Measurements from ENCODE around the gene HERC5. TPM values are rescaled to one million over a fixed set of nuclear protein-coding genes. Genes with fewer than 3 reads are reported as not detected.

HERC5 gene
- total RNA-seq, 2 donors from 2014 or later: 0.79 to 1.4 TPM

DNA sequence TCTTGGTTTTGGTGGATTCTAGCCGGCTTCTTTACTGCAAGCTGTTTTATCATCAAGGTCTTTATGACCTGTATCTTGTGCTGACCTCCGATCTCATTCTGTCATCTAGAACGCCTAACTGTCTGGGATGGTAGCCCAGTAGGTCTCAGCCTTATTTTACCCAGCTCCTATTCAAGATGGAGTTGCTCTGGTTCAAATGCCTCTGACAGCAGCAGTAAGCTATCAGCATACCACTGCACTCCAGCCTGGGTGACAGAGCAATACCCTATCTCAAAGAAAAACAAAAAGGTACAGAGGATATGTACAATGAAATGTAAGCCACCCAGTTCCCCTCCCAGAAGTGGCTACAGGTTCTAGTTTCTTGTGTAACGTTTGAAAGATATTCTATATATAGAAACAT lies 42.2 kb upstream of the HERC5 start:
- Histone ChIP-seq H3K27ac (no peak overlapping the region), H3K9ac (ENCODE audit: low read depth in 2 of 2, low read length in 2 of 2) (no peak overlapping the region), H3K4me1 (no peaks in the 10 kb centered on the region), H3K27me3 (no peaks in the 10 kb centered on the region), H3K36me3 (no peaks in the 10 kb centered on the region), H3K4me3 (no peak overlapping the region), H3K9me3 (no peaks in the 10 kb centered on the region)
- TF ChIP-seq, protein P1, sequence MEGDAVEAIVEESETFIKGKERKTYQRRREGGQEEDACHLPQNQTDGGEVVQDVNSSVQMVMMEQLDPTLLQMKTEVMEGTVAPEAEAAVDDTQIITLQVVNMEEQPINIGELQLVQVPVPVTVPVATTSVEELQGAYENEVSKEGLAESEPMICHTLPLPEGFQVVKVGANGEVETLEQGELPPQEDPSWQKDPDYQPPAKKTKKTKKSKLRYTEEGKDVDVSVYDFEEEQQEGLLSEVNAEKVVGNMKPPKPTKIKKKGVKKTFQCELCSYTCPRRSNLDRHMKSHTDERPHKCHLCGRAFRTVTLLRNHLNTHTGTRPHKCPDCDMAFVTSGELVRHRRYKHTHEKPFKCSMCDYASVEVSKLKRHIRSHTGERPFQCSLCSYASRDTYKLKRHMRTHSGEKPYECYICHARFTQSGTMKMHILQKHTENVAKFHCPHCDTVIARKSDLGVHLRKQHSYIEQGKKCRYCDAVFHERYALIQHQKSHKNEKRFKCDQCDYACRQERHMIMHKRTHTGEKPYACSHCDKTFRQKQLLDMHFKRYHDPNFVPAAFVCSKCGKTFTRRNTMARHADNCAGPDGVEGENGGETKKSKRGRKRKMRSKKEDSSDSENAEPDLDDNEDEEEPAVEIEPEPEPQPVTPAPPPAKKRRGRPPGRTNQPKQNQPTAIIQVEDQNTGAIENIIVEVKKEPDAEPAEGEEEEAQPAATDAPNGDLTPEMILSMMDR (IDR thresholded peaks at IDR 0.05): no peak
- no peak for DNase-seq
- intact Hi-C loops (cut with DNase I): no loop called here

DNA sequence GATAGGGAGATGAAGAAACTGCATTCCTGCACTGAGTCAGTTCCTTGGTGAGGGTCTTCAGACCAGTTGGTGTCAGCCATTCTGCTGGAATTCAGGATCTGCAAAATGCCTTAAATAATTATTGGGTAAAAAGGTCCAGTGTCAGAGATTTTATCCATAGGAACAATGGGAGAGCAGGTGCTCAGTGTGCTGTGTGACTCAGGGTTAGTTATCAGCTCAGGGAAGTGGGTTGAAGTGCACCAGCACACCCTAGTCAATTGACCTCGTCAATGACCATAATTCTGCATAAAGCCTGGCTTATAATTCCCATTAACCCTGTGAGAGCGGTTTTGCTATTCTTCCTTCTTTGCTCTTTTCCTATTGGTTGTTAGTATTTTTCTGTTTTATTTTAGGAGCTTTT lies 40.9 kb upstream of the HERC5 start:
- H3K9me3 ChIP-seq: no peaks in the 10 kb centered on the region
- no peak for DNase-seq
- H3K4me1 ChIP-seq: no peaks in the 10 kb centered on the region
- no peak overlapping the region for H3K27ac ChIP-seq
- intact Hi-C loops (cut with DNase I): no loop called here
- no peak overlapping the region for H3K4me3 ChIP-seq
- TF ChIP-seq, protein P1 (IDR thresholded peaks at IDR 0.05): no peak
- H3K9ac ChIP-seq (ENCODE audit: low read depth in 2 of 2, low read length in 2 of 2): no peak overlapping the region
- H3K36me3 ChIP-seq: no peaks in the 10 kb centered on the region
- no peaks in the 10 kb centered on the region for H3K27me3 ChIP-seq

DNA sequence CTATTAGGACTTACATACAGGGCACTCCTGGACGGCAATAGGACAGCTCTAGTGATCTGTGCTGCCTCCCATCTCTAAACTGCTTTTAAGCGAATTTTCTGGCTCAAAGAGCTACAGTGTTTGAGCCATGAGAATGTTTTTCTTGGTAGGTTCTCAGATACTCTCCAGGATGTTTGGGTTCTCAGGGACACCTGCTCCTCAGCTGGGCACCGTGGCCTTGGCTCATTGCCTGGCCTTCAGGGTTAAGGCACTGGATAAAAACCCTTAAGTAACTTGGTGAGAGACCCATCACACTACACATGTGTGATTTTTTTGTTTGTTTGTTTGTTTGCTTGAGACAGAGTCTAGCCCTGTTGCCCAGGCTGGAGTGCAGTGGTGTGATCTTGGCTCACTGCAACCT lies 38.5 kb upstream of the HERC5 start:
- no peak overlapping the region for H3K27ac ChIP-seq
- no peaks in the 10 kb centered on the region for H3K4me1 ChIP-seq
- no peak overlapping the region for H3K9ac ChIP-seq (ENCODE audit: low read depth in 2 of 2, low read length in 2 of 2)
- H3K4me3 ChIP-seq: no peak overlapping the region
- no peaks in the 10 kb centered on the region for H3K9me3 ChIP-seq
- no peaks in the 10 kb centered on the region for H3K27me3 ChIP-seq
- no peaks in the 10 kb centered on the region for H3K36me3 ChIP-seq
- DNase-seq: no peak
- intact Hi-C loops (cut with DNase I): no loop called here
- TF ChIP-seq, protein P1 (IDR thresholded peaks at IDR 0.05): no peak

DNA sequence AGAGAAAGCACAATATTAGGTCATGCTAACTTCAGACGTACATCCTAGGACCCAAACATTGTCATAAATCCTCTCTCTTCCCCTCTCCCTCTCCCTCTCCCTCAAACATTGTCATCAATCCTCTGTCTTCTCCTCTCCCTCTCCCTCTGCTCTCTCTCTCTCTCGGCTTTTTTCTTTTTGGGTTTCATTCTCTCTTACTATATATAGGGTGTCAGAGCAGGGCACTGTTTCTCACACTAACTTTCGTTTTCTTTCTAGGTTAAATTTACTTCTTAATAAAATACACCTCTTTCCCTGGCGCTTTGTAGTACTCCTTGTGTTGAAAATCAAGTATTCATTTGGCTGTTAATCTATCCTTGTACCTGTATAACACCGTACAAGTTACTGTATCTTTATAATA lies 37.0 kb upstream of the HERC5 start:
- no peak overlapping the region for H3K27ac ChIP-seq
- H3K27me3 ChIP-seq: no peaks in the 10 kb centered on the region
- TF ChIP-seq, protein P1 (IDR thresholded peaks at IDR 0.05): no peak
- intact Hi-C loops (cut with DNase I): no loop called here
- H3K9ac ChIP-seq (ENCODE audit: low read depth in 2 of 2, low read length in 2 of 2): no peak overlapping the region
- no peaks in the 10 kb centered on the region for H3K9me3 ChIP-seq
- no peak overlapping the region for H3K4me3 ChIP-seq
- DNase-seq: no peak
- H3K4me1 ChIP-seq: no peaks in the 10 kb centered on the region
- no peaks in the 10 kb centered on the region for H3K36me3 ChIP-seq

DNA sequence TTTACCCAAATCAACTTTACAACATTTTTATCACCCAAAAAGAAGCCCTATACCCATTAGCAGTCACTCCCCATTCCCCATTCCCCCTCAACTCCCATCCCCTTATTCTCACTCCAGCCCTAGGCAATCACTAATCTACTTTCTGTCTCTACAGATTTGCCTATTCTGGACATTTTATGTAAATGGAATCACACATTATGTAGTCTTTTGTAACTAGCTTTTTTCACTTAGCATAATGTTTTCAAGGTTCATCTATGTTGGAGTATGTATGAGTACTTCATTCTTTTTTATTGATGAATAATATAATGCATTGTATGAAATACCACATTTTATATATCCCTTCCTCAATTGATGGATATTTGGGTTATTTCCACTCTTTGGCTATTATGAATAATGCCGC lies 36.1 kb upstream of the HERC5 start:
- H3K4me3 ChIP-seq: no peak overlapping the region
- intact Hi-C loops (cut with DNase I): no loop called here
- H3K36me3 ChIP-seq: no peaks in the 10 kb centered on the region
- H3K9me3 ChIP-seq: no peaks in the 10 kb centered on the region
- TF ChIP-seq, protein P1 (IDR thresholded peaks at IDR 0.05): no peak
- no peak overlapping the region for H3K27ac ChIP-seq
- H3K27me3 ChIP-seq: no peaks in the 10 kb centered on the region
- no peak for DNase-seq
- H3K4me1 ChIP-seq: no peaks in the 10 kb centered on the region
- H3K9ac ChIP-seq (ENCODE audit: low read depth in 2 of 2, low read length in 2 of 2): no peak overlapping the region

DNA sequence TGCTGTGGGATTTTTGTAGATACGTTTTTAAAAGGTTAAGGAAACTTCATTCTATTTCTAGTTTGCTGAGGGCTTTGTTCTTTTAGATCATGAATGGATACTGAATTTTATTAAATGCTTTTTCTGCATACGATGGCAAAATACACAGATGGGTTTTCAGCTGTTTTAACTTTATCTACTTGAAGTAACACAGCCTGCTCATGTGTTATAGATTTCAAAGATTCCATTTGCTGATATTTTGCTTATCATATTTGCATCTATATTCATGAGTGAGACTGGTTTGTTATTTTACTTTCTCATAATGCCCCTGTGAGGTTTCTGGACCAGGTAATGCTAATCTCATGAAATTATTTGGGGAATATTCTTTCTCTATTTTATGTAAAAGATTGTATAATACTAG lies 34.5 kb upstream of the HERC5 start:
- Histone ChIP-seq H3K9ac (ENCODE audit: low read depth in 2 of 2, low read length in 2 of 2) (no peak overlapping the region), H3K9me3 (no peaks in the 10 kb centered on the region), H3K27me3 (no peaks in the 10 kb centered on the region), H3K4me3 (no peak overlapping the region), H3K4me1 (no peaks in the 10 kb centered on the region), H3K27ac (no peak overlapping the region), H3K36me3 (no peaks in the 10 kb centered on the region)
- TF ChIP-seq, protein P1 (IDR thresholded peaks at IDR 0.05): no peak
- no peak for DNase-seq
- intact Hi-C loops (cut with DNase I): no loop called here

Data from colonic mucosa (tissue), 4 donors.